SK-N-SH (cell line): ENCODE measurements around the gene KIAA0232.

Source experiments
- CTCF ChIP-seq: fragments of 200-600 bp; sonication (generic); IDR thresholded peaks from 2 replicates; pipeline ENCODE4 v1.6.1; 2017; ENCODE audit warnings: antibody characterized with exemption, mild to moderate bottlenecking, moderate library complexity
- GABPA ChIP-seq: IDR thresholded peaks from 2 replicates; pipeline ENCODE4 v1.4.0; 2012; ENCODE audit warnings: low read depth, mild to moderate bottlenecking
- TAF1 ChIP-seq: IDR thresholded peaks from 2 replicates; pipeline ENCODE4 v1.6.1; 2012; ENCODE audit warnings: low read depth, mild to moderate bottlenecking, low read length, moderate library complexity, borderline replicate concordance

GRCh38 chr4:6915041-6916005 is 132.8 kb downstream of the KIAA0232 start:
- TF ChIP-seq CTCF (no peak), TAF1 (no peak), GABPA (no peak)
